Head of caudate nucleus (tissue), 42 donors: ENCODE measurements around the gene BBOX1.
"Not testable (repeated sequence)": the region's sequence is repeated elsewhere in the genome, so short reads cannot be mapped to it uniquely, and the experiment has no call there.

Source experiments
- DNase-seq, 42 donors: peaks; one replicate each; pipeline versions ENCODE4 v3.0.0 to v3.0.0-alpha.2; 2020 to 2021; ENCODE audit warnings: mixed read lengths in 7 of 42
- intact Hi-C: fragments of 100-400 bp; cut with DNase I; formaldehyde crosslinking; loops from one replicate; pipeline ENCODE4 v1.15.0; 2022

BBOX1 gene

DNA sequence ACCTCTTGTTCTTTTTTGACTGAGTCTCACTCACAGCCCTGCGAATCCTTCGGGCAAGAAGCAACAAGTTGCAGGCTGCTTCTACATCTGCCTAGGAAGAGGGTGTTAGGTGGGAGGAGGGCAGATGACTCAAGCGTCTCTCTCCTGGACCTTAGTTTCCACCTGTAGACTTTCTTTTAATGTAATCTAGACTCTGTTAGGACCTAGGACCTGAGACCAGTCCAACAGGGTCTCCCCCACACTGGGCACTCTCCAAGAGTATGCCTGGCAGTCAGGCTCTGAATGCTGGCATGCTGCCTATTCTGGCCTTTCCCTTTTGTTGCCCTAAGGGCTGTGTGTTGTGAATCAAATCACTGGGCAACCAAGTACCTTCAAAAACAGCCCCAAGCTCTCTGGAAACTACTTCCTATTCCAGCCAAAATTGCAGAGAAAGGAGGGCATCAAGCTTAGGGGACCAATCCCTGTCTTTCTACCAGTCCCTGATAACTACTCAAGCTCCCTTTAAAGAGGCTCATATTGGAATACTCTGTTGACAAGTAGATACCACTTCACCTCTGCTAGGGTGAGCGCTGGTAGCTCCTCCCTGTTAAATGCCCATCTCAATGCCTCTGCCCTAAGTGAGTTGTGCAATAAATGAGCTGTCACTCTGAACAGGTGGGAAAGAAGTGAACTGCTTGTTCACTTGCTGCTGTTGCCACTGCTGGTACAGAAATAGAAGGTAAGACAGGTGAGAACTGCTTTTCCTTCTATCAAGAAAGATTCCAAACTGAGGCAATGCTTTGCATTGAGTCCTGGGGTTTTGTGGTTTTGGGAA lies at the start of gene BBOX1:
TSS of gene BBOX1 (plus strand) at position 514 of the 814 bp plus-strand sequence. CDS start 14,616 bp downstream, outside the sequence.
- DNase-seq: peak in 38 of 42 donors; percentile 6 to 78 (median 43)
- intact Hi-C loops: no loop called here

GRCh38 chr11:26992031-26992541 lies 48.5 kb upstream of the BBOX1 start:
- intact Hi-C loops: no loop called here
- DNase-seq: no peak

DNA sequence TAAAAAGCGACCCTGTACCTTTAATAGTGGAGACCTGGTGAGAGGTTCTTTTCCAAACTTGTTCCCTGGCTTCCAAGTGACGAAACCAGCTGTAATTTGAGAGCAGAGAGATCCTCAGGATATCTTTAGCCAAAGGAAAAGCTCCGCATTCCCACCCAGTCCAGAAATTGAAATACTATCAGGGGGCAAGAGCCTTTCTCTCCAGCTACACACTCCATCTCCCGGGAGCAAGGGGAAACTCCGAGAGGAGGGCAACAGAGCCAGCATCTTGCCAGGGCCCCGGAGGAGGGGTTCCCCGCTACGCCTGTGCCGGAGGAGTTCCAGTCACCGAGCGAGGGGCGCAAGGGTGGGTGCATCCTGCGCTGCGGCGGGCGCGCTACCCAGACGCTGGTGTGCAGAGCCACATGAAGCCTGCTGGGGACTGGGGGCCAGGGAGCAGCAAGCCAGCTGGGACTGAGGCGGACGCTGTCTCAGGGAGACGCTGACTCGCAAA lies 46.6 kb upstream of the BBOX1 start, which contains the start of gene FIBIN:
TSS of gene FIBIN (plus strand) at position 148 of the 493 bp plus-strand sequence. CDS start 415 bp downstream, outside the sequence.
- intact Hi-C loops: no loop called here
- peak in 40 of 42 donors; percentile 9 to 65 (median 38) for DNase-seq

GRCh38 chr11:26994631-26995095 lies 46.0 kb upstream of the BBOX1 start:
- DNase-seq: peak in 25 of 42 donors; percentile 3 to 45 (median 19)
- intact Hi-C loops: no loop called here

DNA sequence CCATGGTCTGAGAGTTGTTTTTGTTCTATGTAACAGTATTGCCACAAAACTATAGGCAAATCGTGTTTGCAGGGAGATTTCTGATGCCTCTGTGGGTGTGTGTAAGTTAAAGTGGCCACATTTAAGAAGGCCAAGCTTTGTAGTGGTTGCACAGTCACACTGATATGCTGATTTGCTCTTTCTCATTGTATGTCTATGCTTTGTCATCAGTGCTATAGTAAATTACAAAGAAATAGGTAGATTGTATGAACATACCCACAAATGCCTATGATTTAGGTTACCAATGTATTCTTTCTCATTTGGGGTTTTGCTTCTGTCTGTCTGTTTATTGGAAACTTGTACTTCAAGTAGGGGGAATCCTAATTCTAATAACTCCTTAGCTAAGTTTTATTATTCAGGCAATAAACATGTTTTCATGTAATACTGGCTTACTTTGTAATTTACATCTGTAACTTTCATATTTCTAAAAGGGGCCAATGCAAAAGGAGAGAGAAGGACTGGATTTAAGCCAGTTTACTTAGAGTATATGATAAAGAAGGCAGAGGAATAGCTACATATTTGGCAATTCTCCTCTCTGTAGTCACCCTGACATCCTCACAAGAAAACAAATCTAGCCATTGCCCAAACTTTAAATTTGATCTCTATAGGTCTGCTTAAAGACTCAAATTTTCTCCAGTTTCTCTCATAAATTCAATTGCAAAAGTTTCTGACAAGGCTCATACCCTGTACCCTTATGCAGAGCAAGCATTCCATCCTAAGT lies 44.7 kb upstream of the BBOX1 start:
- no peak for DNase-seq
- intact Hi-C loops: no loop called here

DNA sequence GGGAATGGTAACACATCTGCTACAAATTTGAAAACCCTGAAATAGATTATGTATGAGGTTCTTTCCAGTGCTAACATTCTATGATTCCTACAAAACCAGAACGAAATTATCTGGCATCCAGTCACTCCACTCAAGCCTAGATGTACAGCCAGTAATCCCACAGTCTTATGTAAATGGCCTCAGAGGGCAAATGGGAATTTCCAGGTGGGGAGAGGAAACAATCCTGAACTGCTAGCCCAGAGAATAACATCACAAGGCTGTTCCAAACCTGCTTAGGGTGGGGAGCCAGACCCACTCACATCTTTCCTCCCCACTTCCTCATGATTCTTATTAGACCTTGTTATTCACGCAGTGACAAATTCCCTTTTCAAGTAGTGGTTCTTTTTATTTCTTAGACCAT lies 43.2 kb upstream of the BBOX1 start:
- intact Hi-C loops: no loop called here
- DNase-seq: no peak

- DNase-seq, intact Hi-C loops: not testable (repeated sequence)
These were observed 39.4 kb upstream of the BBOX1 start for GRCh38 chr11:27001136-27001730.

- DNase-seq: no peak
- intact Hi-C loops: no loop called here
These were observed 38.2 kb upstream of the BBOX1 start for GRCh38 chr11:27002431-27002830.

GRCh38 chr11:27002838-27003237 lies 37.8 kb upstream of the BBOX1 start:
- DNase-seq: no peak
- intact Hi-C loops: no loop called here

- intact Hi-C loops: no loop called here
- DNase-seq: no peak
These were observed 36.5 kb upstream of the BBOX1 start for GRCh38 chr11:27004103-27004502.

- no peak for DNase-seq
- intact Hi-C loops: no loop called here
These were observed 31.6 kb upstream of the BBOX1 start for GRCh38 chr11:27008811-27009535.

- intact Hi-C loops: no loop called here
- DNase-seq: no peak
These were observed 28.9 kb upstream of the BBOX1 start for GRCh38 chr11:27011560-27012233.

DNA sequence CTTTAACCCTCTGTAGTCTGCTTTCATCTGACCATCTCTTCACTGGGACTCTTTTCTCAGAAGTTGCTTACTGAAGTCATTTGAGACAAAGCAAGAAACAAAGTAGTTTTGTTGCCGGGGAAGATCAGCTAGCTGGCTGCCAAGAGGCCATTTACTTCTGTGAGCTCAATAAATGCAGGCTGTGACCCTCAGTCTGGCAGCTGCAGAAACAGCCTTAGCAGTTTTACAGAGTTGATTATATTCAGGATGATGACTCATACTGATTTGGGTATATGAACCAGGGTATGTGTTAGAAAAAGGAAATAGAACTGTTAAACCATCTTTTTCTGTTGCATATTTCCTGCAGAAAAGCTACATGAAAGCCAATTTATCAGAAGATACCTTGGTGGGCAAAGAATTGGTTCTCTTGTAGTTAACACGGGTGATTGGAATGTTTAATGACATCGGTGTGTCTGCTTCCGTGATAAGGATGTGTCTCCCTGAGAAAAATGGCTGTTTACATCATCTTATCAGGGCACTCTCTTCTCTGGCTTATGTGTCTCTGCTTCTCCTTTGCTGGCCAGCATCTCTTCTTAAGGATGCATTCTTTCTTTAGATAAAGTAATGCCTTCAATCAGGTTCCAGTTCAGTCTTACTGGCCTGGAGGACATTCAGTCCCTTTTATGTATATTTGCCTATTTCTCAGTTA lies 28.2 kb upstream of the BBOX1 start:
- intact Hi-C loops: no loop called here
- DNase-seq: peak in 16 of 42 donors; percentile 12 to 60 (median 26)

GRCh38 chr11:27013781-27014361 lies 26.7 kb upstream of the BBOX1 start:
- DNase-seq: peak in 3 of 42 donors; percentile 4 to 11 (median 4)
- intact Hi-C loops: no loop called here

GRCh38 chr11:27018902-27019529 lies 21.6 kb upstream of the BBOX1 start:
- no peak for DNase-seq
- intact Hi-C loops: no loop called here

DNA sequence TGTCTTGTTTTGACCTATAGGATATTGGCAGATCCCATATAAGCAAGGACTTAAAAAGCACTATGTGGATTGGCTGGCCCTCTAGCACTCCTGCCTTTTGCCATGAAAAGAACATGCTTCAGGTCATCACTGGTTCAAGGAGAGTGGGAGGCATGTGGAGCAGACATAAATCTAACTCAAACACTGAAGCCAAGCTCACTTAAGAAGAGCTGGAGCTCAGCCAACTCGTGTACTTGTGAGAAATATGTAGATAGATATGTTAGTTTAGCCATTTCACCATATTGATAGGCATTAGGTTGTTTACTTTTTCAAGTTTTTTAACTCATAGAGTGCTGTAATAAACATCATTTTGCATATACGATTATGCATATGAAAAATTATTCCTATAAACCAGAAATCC lies 19.9 kb upstream of the BBOX1 start:
- no peak for DNase-seq
- intact Hi-C loops: no loop called here
